Cortex of kidney (tissue), 1 donor: Measurements from ENCODE around the gene AOPEP.

ENCODE experiments used
- DNase-seq: peaks from one replicate; lab custom pipeline; 2025; lab: John Stamatoyannopoulos, UW

The AOPEP gene

GRCh38 chr9:94915476-94916450 is 189.3 kb downstream of the AOPEP start:
- no peak for DNase-seq

- no peak for DNase-seq
Observed at GRCh38 chr9:94916956-94917355, 190.5 kb downstream of the AOPEP start.

GRCh38 chr9:94918038-94918753 is 191.7 kb downstream of the AOPEP start:
- no peak for DNase-seq

- DNase-seq: no peak
Observed at GRCh38 chr9:94919376-94920098, 193.0 kb downstream of the AOPEP start.

GRCh38 chr9:94920420-94921091 is 194.1 kb downstream of the AOPEP start:
- no peak for DNase-seq

GRCh38 chr9:94921092-94921471 is 194.6 kb downstream of the AOPEP start:
- no peak for DNase-seq

GRCh38 chr9:94921656-94922055 is 195.2 kb downstream of the AOPEP start:
- no peak for DNase-seq

GRCh38 chr9:94922098-94922607 is 195.7 kb downstream of the AOPEP start:
- no peak for DNase-seq

GRCh38 chr9:94922691-94923107 is 196.2 kb downstream of the AOPEP start:
- DNase-seq: no peak

- DNase-seq: no peak
Observed at GRCh38 chr9:94923326-94924089, 197.0 kb downstream of the AOPEP start.

GRCh38 chr9:94925751-94926430 is 199.4 kb downstream of the AOPEP start:
- DNase-seq: no peak

GRCh38 chr9:94926431-94926800 is 199.9 kb downstream of the AOPEP start:
- DNase-seq: no peak

GRCh38 chr9:94927048-94927761 is 200.7 kb downstream of the AOPEP start:
- no peak for DNase-seq

GRCh38 chr9:94927762-94928670 is 201.5 kb downstream of the AOPEP start:
- no peak for DNase-seq

- DNase-seq: no peak
Observed at GRCh38 chr9:94928691-94929368, 202.3 kb downstream of the AOPEP start.

- DNase-seq: no peak
Observed at GRCh38 chr9:94929369-94929756, 202.9 kb downstream of the AOPEP start.

- no peak for DNase-seq
Observed at GRCh38 chr9:94931036-94931633, 204.6 kb downstream of the AOPEP start.

- no peak for DNase-seq
Observed at GRCh38 chr9:94931740-94932139, 205.2 kb downstream of the AOPEP start.
